IMR-90 (cell line): Measurements from ENCODE around the gene MTA1. TPM values are rescaled to one million over a fixed set of nuclear protein-coding genes. Genes with fewer than 3 reads are reported as not detected.

ENCODE experiments used
- ATAC-seq: fragments of 200-7000 bp; cut with Tn5 transposase; 2 replicates; pipeline ENCODE4 v1.9.1; 2020; ENCODE audit warnings: low read depth, mild to moderate bottlenecking, moderate library complexity
- BruUV-seq: library from RNA; stranded (reverse); fragments of 400-500 nt; replicated peaks from 2 replicates; lab custom pipeline; 2021; lab: Mats Ljungman, UMichigan
- CTCF ChIA-PET: fragments of 300-600 bp; formaldehyde crosslinking; extraction: SDS; loops from one replicate; lab custom pipeline; 2021; ENCODE audit warnings: antibody characterized with exemption; lab: Yijun Ruan, JAX
- POLR2A ChIA-PET: fragments of 300-600 bp; sonication (Branson Sonifier 250); formaldehyde crosslinking; loops from one replicate; lab custom pipeline; 2022; ENCODE audit warnings: antibody characterized with exemption; ENCODE audit not compliant: unreplicated experiment; lab: Charles Lee
- DNase-seq: peaks from one replicate; pipeline ENCODE4 v3.0.0; 2013
- H2AFZ ChIP-seq: replicated peaks from 2 replicates; pipeline ENCODE3; 2013; ENCODE audit warnings: low read length, mild to moderate bottlenecking; ENCODE audit not compliant: poor library complexity
- H2AK5ac ChIP-seq: 2 replicates; pipeline ENCODE4 v1.6.1; 2013; ENCODE audit warnings: low read depth, low read length, inconsistent platforms
- H2AK9ac ChIP-seq: replicated peaks from 2 replicates; pipeline ENCODE3; 2013; ENCODE audit warnings: mild to moderate bottlenecking, low read depth, low read length, moderate library complexity; ENCODE audit not compliant: poor library complexity
- H2BK120ac ChIP-seq: 2 replicates; pipeline ENCODE4 v1.6.1; 2013; ENCODE audit warnings: low read depth, low read length, inconsistent platforms
- H2BK15ac ChIP-seq: 3 replicates; pipeline ENCODE4 v1.6.1; 2013; ENCODE audit warnings: low read depth, low read length, inconsistent platforms
- H2BK20ac ChIP-seq: 2 replicates; pipeline ENCODE4 v1.6.1; 2013; ENCODE audit warnings: low read depth, mild to moderate bottlenecking, inconsistent platforms, low read length, moderate library complexity
- H2BK5ac ChIP-seq: 2 replicates; pipeline ENCODE4 v1.6.1; 2013; ENCODE audit warnings: mild to moderate bottlenecking, low read depth, low read length, inconsistent platforms; ENCODE audit not compliant: poor library complexity, severe bottlenecking
- H3K14ac ChIP-seq: replicated peaks from 2 replicates; pipeline ENCODE4 v1.6.1; 2013; ENCODE audit warnings: low read depth, low read length, inconsistent platforms
- H3K18ac ChIP-seq: 2 replicates; pipeline ENCODE4 v1.6.1; 2013; ENCODE audit warnings: low read depth, low read length, control low read depth
- H3K23ac ChIP-seq: 2 replicates; pipeline ENCODE4 v1.6.1; 2013; ENCODE audit warnings: low read depth, low read length, inconsistent platforms
- H3K27ac ChIP-seq: 2 replicates; pipeline ENCODE4 v1.5.1; 2013; ENCODE audit warnings: mild to moderate bottlenecking, control low read depth, low read length; ENCODE audit not compliant: insufficient read depth
- H3K27me3 ChIP-seq: 2 replicates; pipeline ENCODE4 v1.6.1; 2013; ENCODE audit warnings: low read length; ENCODE audit not compliant: control insufficient read depth, insufficient read depth
- H3K36me3 ChIP-seq: 2 replicates; pipeline ENCODE4 v1.6.1; 2013; ENCODE audit warnings: low read length, mixed read lengths; ENCODE audit not compliant: control insufficient read depth, insufficient read depth
- H3K4ac ChIP-seq: 2 replicates; pipeline ENCODE4 v1.6.1; 2013; ENCODE audit warnings: low read depth, low read length, inconsistent platforms
- H3K4me1 ChIP-seq: 2 replicates; pipeline ENCODE4 v1.6.1; 2013; ENCODE audit warnings: low read length, mixed read lengths; ENCODE audit not compliant: control insufficient read depth, insufficient read depth
- H3K4me2 ChIP-seq: 2 replicates; pipeline ENCODE4 v1.6.1; 2013; ENCODE audit warnings: low read depth, mild to moderate bottlenecking, control low read depth, low read length, moderate library complexity
- H3K4me3 ChIP-seq: 2 replicates; pipeline ENCODE4 v1.5.1; 2013; ENCODE audit warnings: low read depth, mild to moderate bottlenecking, control low read depth, low read length, moderate library complexity; ENCODE audit not compliant: insufficient read depth
- H3K56ac ChIP-seq: 2 replicates; pipeline ENCODE4 v1.6.1; 2013; ENCODE audit warnings: low read length, inconsistent platforms; ENCODE audit not compliant: insufficient read depth; ENCODE audit errors: extremely low read depth
- H3K79me1 ChIP-seq, 2 experiments: 2 replicates each; pipeline ENCODE4 v1.6.1; 2013; ENCODE audit warnings: low read length in 2 of 2, inconsistent platforms in 1 of 2, low read depth in 1 of 2
- H3K9ac ChIP-seq: 2 replicates; pipeline ENCODE4 v1.6.1; 2013; ENCODE audit warnings: low read depth, low read length, control low read depth
- H3K9me1 ChIP-seq: 2 replicates; pipeline ENCODE4 v1.6.1; 2013; ENCODE audit warnings: low read length, inconsistent platforms; ENCODE audit not compliant: insufficient read depth
- H3K9me3 ChIP-seq: 2 replicates; pipeline ENCODE4 v1.6.1; 2013; ENCODE audit warnings: low read length; ENCODE audit not compliant: control insufficient read depth, insufficient read depth
- H4K20me1 ChIP-seq: 2 replicates; pipeline ENCODE4 v1.6.1; 2013; ENCODE audit warnings: low read length, inconsistent platforms; ENCODE audit not compliant: insufficient read depth
- H4K5ac ChIP-seq: 2 replicates; pipeline ENCODE4 v1.6.1; 2013; ENCODE audit warnings: mild to moderate bottlenecking, low read depth, low read length, control low read depth
- H4K8ac ChIP-seq, 2 experiments: 2 replicates each; pipeline ENCODE4 v1.6.1; 2013; ENCODE audit warnings: low read depth in 2 of 2, low read length in 2 of 2, control low read depth in 1 of 2, inconsistent platforms in 1 of 2
- H4K91ac ChIP-seq: 2 replicates; pipeline ENCODE4 v1.6.1; 2013; ENCODE audit warnings: low read depth, low read length, inconsistent platforms; ENCODE audit not compliant: insufficient read depth
- BHLHE40 ChIP-seq: fragments of 150-350 bp; IDR thresholded peaks from 2 replicates; pipeline ENCODE4 v1.6.1; 2016; ENCODE audit warnings: mild to moderate bottlenecking, low read depth, low read length
- CEBPB ChIP-seq: IDR thresholded peaks from 2 replicates; pipeline ENCODE4 v1.6.1; 2012; ENCODE audit warnings: low read depth, low read length, improper control_type of control experiment
- CHD1 ChIP-seq: IDR thresholded peaks from 2 replicates; pipeline ENCODE4 v1.6.1; 2012; ENCODE audit warnings: low read depth, low read length, improper control_type of control experiment
- ELK1 ChIP-seq: fragments of 150-350 bp; IDR thresholded peaks from 2 replicates; pipeline ENCODE4 v1.6.1; 2016; ENCODE audit warnings: low read depth, mild to moderate bottlenecking, low read length, moderate library complexity, borderline replicate concordance
- FOS ChIP-seq: fragments of 150-350 bp; IDR thresholded peaks from 2 replicates; pipeline ENCODE4 v1.6.1; 2016; ENCODE audit warnings: low read depth, low read length
- MAFK ChIP-seq: IDR thresholded peaks from 2 replicates; pipeline ENCODE4 v1.6.1; 2012; ENCODE audit warnings: low read depth, low read length, improper control_type of control experiment
- MAZ ChIP-seq: IDR thresholded peaks from 2 replicates; pipeline ENCODE4 v1.6.1; 2012; ENCODE audit warnings: low read depth, mild to moderate bottlenecking, low read length, improper control_type of control experiment, moderate library complexity, borderline replicate concordance
- MXI1 ChIP-seq: IDR thresholded peaks from 2 replicates; pipeline ENCODE4 v1.6.1; 2012; ENCODE audit warnings: low read depth, mild to moderate bottlenecking, low read length, moderate library complexity, borderline replicate concordance
- NFE2L2 ChIP-seq: fragments of 150-350 bp; IDR thresholded peaks from 2 replicates; pipeline ENCODE4 v1.6.1; 2016; ENCODE audit warnings: low read depth, mild to moderate bottlenecking, low read length
- POLR2A ChIP-seq: IDR thresholded peaks from 2 replicates; pipeline ENCODE4 v1.6.1; 2012; ENCODE audit warnings: mild to moderate bottlenecking, low read depth, low read length
- RAD21 ChIP-seq: IDR thresholded peaks from 2 replicates; pipeline ENCODE4 v1.6.1; 2012; ENCODE audit warnings: low read length, improper control_type of control experiment
- RCOR1 ChIP-seq: IDR thresholded peaks from 2 replicates; pipeline ENCODE4 v1.6.1; 2012; ENCODE audit warnings: mild to moderate bottlenecking, low read length, improper control_type of control experiment; ENCODE audit not compliant: insufficient replicate concordance
- RFX5 ChIP-seq: IDR thresholded peaks from 2 replicates; pipeline ENCODE4 v1.8.0; 2012; ENCODE audit warnings: low read depth, mild to moderate bottlenecking, low read length, moderate library complexity
- SMC3 ChIP-seq: fragments of 150-350 bp; IDR thresholded peaks from 2 replicates; pipeline ENCODE4 v1.6.1; 2016; ENCODE audit warnings: low read depth, mild to moderate bottlenecking, antibody characterized with exemption, low read length, moderate library complexity
- WGBS, 2 experiments: methylation state at CpG; one replicate each; pipeline versions ENCODE4 v1.1.5 to v1.1.7; 2013; ENCODE audit warnings: missing lambda C conversion rate in 2 of 2; ENCODE audit not compliant: insufficient read length in 1 of 2; ENCODE audit errors: extremely low coverage in 2 of 2; 5-methylcytosine and 5-hydroxymethylcytosine counted together
- dilution Hi-C: fragments of 300-500 bp; cut with HindIII; formaldehyde crosslinking; loops from one replicate; pipeline ENCODE4 v1.14.3; 2018; ENCODE audit warnings: low sequenced_read_pairs; ENCODE audit not compliant: unreplicated experiment
- in situ Hi-C: fragments of 300-500 bp; cut with MboI; formaldehyde crosslinking; loops from 3 replicates; pipeline ENCODE4 v1.14.3; 2019; ENCODE audit warnings: low sequenced_read_pairs, inconsistent platforms, mixed read lengths
- intact Hi-C: fragments of 100-400 bp; cut with micrococcal nuclease; formaldehyde crosslinking; loops from 2 replicates; pipeline ENCODE4 v1.10.0; 2022
- polyA plus RNA-seq, 3 experiments: library from polyadenylated mRNA; depleted of rRNA; stranded (reverse); fragments of >200 nt; gene quantifications; 2 replicates each; pipeline ENCODE4 v1.2.3, GENCODE V29; 2012; ENCODE audit warnings: low replicate concordance in 1 of 3
- total RNA-seq: library from RNA; depleted of rRNA; stranded (reverse); fragments of >200 nt; gene quantifications from 2 replicates; pipeline ENCODE4 v1.2.3, GENCODE V29; 2012
- TF ChIP-seq, protein P1 (sequence below): conservative IDR thresholded peaks from 2 replicates; pipeline ENCODE4 v1.5.1; 2012; ENCODE audit warnings: mild to moderate bottlenecking, low read depth, low read length, improper control_type of control experiment
- TF ChIP-seq, protein P2 (sequence below): fragments of 150-350 bp; IDR thresholded peaks from 2 replicates; pipeline ENCODE4 v1.6.1; 2017; ENCODE audit warnings: mild to moderate bottlenecking, antibody characterized with exemption, low read length, low read depth

The MTA1 gene
- total and polyA plus RNA-seq, 2 of the 4 experiments (the other 2 are of a cell fraction), result 21.5 to 61.6 TPM

DNA sequence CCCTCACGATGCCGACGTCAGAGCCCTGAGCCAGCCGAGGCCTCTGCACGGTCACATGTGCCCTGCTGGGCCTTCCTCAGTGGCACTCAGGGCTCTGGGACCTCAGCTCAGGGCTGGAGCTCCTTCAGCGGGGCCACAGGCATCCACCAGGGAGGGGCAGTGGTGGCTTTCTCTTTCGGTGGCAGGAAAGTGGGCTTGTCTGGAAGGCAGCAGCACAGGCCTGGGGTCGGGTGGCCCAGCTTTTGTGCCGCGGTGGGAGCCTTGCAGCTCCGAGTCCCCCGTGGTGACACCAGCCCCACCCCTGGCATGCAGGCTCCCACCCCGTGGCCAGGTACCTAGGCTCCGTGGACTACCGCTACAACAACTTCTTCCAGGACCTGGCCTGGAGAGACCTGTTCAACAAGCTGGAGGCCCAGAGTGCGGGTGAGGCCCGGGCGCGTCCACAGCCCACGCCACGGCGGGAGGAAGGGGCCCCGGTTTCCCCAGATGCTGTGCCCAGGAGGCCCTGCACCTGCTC, 35.5 kb upstream of the MTA1 start:
- Histone ChIP-seq H3K18ac (no peak overlapping the region), H2BK20ac (no peak overlapping the region), H3K4me3 (no peak overlapping the region), H2AK5ac (no peak overlapping the region), H2AFZ (no peak overlapping the region), H4K91ac (no peak overlapping the region), H3K4me2 (no peak overlapping the region), H2BK15ac (no peak overlapping the region), H3K56ac (no peak overlapping the region), H3K36me3 (peaks cover 31% of the 10 kb centered on the region; the same call in 1 of the 2 replicates), H2BK120ac (no peak overlapping the region), H3K14ac (no peak overlapping the region), H4K5ac (no peak overlapping the region), H3K27me3 (no peaks in the 10 kb centered on the region), H3K23ac (no peak overlapping the region), H3K27ac (no peak overlapping the region), H3K4ac (no peak overlapping the region), H3K9ac (no peak overlapping the region), H3K9me3 (no peaks in the 10 kb centered on the region), H3K79me1 (no peaks in the 10 kb centered on the region), H3K9me1 (no peaks in the 10 kb centered on the region), H4K8ac (no peak overlapping the region), H4K20me1 (no peaks in the 10 kb centered on the region), H2AK9ac (no peak overlapping the region), H3K4me1 (no peaks in the 10 kb centered on the region), H2BK5ac (no peak overlapping the region)
- WGBS, 2 experiments, result 98% methylated on average over 17 of the region's 23 CpGs; no CpG with 5 or more reads in 1 of the 2 experiments
- BruUV-seq, result no TSS peak
- dilution Hi-C loops, result no loop called here
- intact Hi-C loops, result no loop called here
- ChIA-PET CTCF (no interaction called here), POLR2A (no interaction called here)
- ATAC-seq, result no peak
- in situ Hi-C loops, result no loop called here
- no peak for DNase-seq
- TF ChIP-seq CEBPB (no peak), CHD1 (no peak), RFX5 (no peak), MAFK (no peak), MXI1 (no peak), MAZ (no peak), POLR2A (no peak), FOS (no peak), RAD21 (no peak), SMC3 (no peak), NFE2L2 (no peak), ELK1 (no peak), RCOR1 (no peak), BHLHE40 (no peak)
- TF ChIP-seq, protein P1, sequence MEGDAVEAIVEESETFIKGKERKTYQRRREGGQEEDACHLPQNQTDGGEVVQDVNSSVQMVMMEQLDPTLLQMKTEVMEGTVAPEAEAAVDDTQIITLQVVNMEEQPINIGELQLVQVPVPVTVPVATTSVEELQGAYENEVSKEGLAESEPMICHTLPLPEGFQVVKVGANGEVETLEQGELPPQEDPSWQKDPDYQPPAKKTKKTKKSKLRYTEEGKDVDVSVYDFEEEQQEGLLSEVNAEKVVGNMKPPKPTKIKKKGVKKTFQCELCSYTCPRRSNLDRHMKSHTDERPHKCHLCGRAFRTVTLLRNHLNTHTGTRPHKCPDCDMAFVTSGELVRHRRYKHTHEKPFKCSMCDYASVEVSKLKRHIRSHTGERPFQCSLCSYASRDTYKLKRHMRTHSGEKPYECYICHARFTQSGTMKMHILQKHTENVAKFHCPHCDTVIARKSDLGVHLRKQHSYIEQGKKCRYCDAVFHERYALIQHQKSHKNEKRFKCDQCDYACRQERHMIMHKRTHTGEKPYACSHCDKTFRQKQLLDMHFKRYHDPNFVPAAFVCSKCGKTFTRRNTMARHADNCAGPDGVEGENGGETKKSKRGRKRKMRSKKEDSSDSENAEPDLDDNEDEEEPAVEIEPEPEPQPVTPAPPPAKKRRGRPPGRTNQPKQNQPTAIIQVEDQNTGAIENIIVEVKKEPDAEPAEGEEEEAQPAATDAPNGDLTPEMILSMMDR, result no peak
- TF ChIP-seq, protein P2, sequence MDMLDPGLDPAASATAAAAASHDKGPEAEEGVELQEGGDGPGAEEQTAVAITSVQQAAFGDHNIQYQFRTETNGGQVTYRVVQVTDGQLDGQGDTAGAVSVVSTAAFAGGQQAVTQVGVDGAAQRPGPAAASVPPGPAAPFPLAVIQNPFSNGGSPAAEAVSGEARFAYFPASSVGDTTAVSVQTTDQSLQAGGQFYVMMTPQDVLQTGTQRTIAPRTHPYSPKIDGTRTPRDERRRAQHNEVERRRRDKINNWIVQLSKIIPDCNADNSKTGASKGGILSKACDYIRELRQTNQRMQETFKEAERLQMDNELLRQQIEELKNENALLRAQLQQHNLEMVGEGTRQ, result no peak
